Activated naive CD8-positive, alpha-beta T cell treated with anti-CD3 and anti-CD28 coated beads, Interleukin-2, amount 50 U/mL, for 24 hours (primary cell): ENCODE results near the gene MAN1B1.

Experiments
- ATAC-seq: fragments of 150-1000 bp; cut with Tn5 transposase; one replicate; pipeline ENCODE4 v1.10.0; 2021
- DNase-seq: peaks from one replicate; pipeline ENCODE4 v3.0.0; 2021
- H3K27ac Mint-ChIP-seq: one replicate; pipeline ENCODE4 v1.8.0; 2021; ENCODE audit warnings: mild to moderate bottlenecking, mixed read lengths
- H3K27me3 Mint-ChIP-seq: one replicate; pipeline ENCODE4 v1.8.0; 2021; ENCODE audit warnings: mixed read lengths
- H3K36me3 Mint-ChIP-seq: one replicate; pipeline ENCODE4 v1.8.0; 2021; ENCODE audit warnings: low read depth, mixed read lengths
- H3K4me1 Mint-ChIP-seq: one replicate; pipeline ENCODE4 v1.8.0; 2021; ENCODE audit warnings: mixed read lengths
- H3K4me3 Mint-ChIP-seq: one replicate; pipeline ENCODE4 v1.8.0; 2021; ENCODE audit warnings: mild to moderate bottlenecking, moderate library complexity, mixed read lengths
- H3K9me3 Mint-ChIP-seq: one replicate; pipeline ENCODE4 v1.8.0; 2021; ENCODE audit warnings: mixed read lengths

The MAN1B1 gene

GRCh38 chr9:137106662-137107250 is 20.0 kb downstream of the MAN1B1 start:
- ATAC-seq, result no peak

GRCh38 chr9:137107312-137107921 is 20.6 kb downstream of the MAN1B1 start:
- Mint-ChIP-seq H3K27ac (no peak overlapping the region), H3K27me3 (no peaks in the 10 kb centered on the region), H3K36me3 (peaks cover 10% of the 10 kb centered on the region), H3K4me1 (no peaks in the 10 kb centered on the region), H3K9me3 (peaks cover 3% of the 10 kb centered on the region), H3K4me3 (no peak overlapping the region)
- no peak for DNase-seq
- ATAC-seq, result peak; percentile 12

More at GRCh38 chr9:137106662-137107250, 20.0 kb downstream of the MAN1B1 start:
- DNase-seq, result no peak
- Mint-ChIP-seq H3K27me3 (no peaks in the 10 kb centered on the region), H3K27ac (no peak overlapping the region), H3K36me3 (peaks cover 10% of the 10 kb centered on the region), H3K4me1 (no peaks in the 10 kb centered on the region), H3K9me3 (peaks cover 3% of the 10 kb centered on the region), H3K4me3 (no peak overlapping the region)

GRCh38 chr9:137107982-137108381 is 21.2 kb downstream of the MAN1B1 start:
- ATAC-seq (peak; percentile 5), DNase-seq (no peak)
- H3K4me1 Mint-ChIP-seq, result peaks cover 2% of the 10 kb centered on the region
- no peak overlapping the region for H3K4me3 Mint-ChIP-seq
- H3K9me3 Mint-ChIP-seq, result peaks cover 3% of the 10 kb centered on the region
- peaks cover 11% of the 10 kb centered on the region for H3K36me3 Mint-ChIP-seq
- no peaks in the 10 kb centered on the region for H3K27me3 Mint-ChIP-seq
- no peak overlapping the region for H3K27ac Mint-ChIP-seq

GRCh38 chr9:137108608-137109249 is 21.9 kb downstream of the MAN1B1 start:
- ATAC-seq (peak; percentile 9), DNase-seq (no peak)
- peaks cover 3% of the 10 kb centered on the region for H3K9me3 Mint-ChIP-seq
- H3K4me1 Mint-ChIP-seq, result peaks cover 7% of the 10 kb centered on the region
- peaks cover 12% of the 10 kb centered on the region for H3K36me3 Mint-ChIP-seq
- H3K4me3 Mint-ChIP-seq, result no peak overlapping the region
- no peaks in the 10 kb centered on the region for H3K27me3 Mint-ChIP-seq
- H3K27ac Mint-ChIP-seq, result no peak overlapping the region

GRCh38 chr9:137109250-137110146 is 22.7 kb downstream of the MAN1B1 start:
- peaks cover 10% of the 10 kb centered on the region for H3K36me3 Mint-ChIP-seq
- no peaks in the 10 kb centered on the region for H3K27me3 Mint-ChIP-seq
- H3K4me3 Mint-ChIP-seq, result no peak overlapping the region
- H3K27ac Mint-ChIP-seq, result no peak overlapping the region
- ATAC-seq, result no peak
- H3K4me1 Mint-ChIP-seq, result peaks cover 7% of the 10 kb centered on the region
- no peaks in the 10 kb centered on the region for H3K9me3 Mint-ChIP-seq
- DNase-seq, result no peak

- no peaks in the 10 kb centered on the region for H3K9me3 Mint-ChIP-seq
- H3K27ac Mint-ChIP-seq, result no peak overlapping the region
- no peaks in the 10 kb centered on the region for H3K27me3 Mint-ChIP-seq
- DNase-seq (no peak), ATAC-seq (no peak)
- no peak overlapping the region for H3K4me3 Mint-ChIP-seq
- H3K4me1 Mint-ChIP-seq, result peaks cover 7% of the 10 kb centered on the region
- peaks cover 8% of the 10 kb centered on the region for H3K36me3 Mint-ChIP-seq
Observed at GRCh38 chr9:137110147-137110910, 23.5 kb downstream of the MAN1B1 start.

- ATAC-seq (no peak), DNase-seq (no peak)
- H3K9me3 Mint-ChIP-seq, result no peaks in the 10 kb centered on the region
- H3K27me3 Mint-ChIP-seq, result no peaks in the 10 kb centered on the region
- no peak overlapping the region for H3K27ac Mint-ChIP-seq
- peaks cover 7% of the 10 kb centered on the region for H3K4me1 Mint-ChIP-seq
- peaks cover 8% of the 10 kb centered on the region for H3K36me3 Mint-ChIP-seq
- H3K4me3 Mint-ChIP-seq, result no peak overlapping the region
Observed at GRCh38 chr9:137110911-137111787, 24.4 kb downstream of the MAN1B1 start.

- peaks cover 7% of the 10 kb centered on the region for H3K4me1 Mint-ChIP-seq
- no peaks in the 10 kb centered on the region for H3K9me3 Mint-ChIP-seq
- H3K27ac Mint-ChIP-seq, result no peak overlapping the region
- H3K36me3 Mint-ChIP-seq, result peaks cover 8% of the 10 kb centered on the region
- H3K27me3 Mint-ChIP-seq, result no peaks in the 10 kb centered on the region
- no peak for DNase-seq
- no peak overlapping the region for H3K4me3 Mint-ChIP-seq
- ATAC-seq, result no peak
Observed at GRCh38 chr9:137111788-137112563, 25.2 kb downstream of the MAN1B1 start.

GRCh38 chr9:137112564-137113384 is 26.0 kb downstream of the MAN1B1 start:
- H3K27me3 Mint-ChIP-seq, result no peaks in the 10 kb centered on the region
- H3K36me3 Mint-ChIP-seq, result peaks cover 8% of the 10 kb centered on the region
- ATAC-seq, result no peak
- H3K27ac Mint-ChIP-seq, result peak overlapping the region; percentile 70
- DNase-seq, result no peak
- peaks cover 7% of the 10 kb centered on the region for H3K4me1 Mint-ChIP-seq
- H3K9me3 Mint-ChIP-seq, result no peaks in the 10 kb centered on the region
- peak overlapping the region; percentile 78 for H3K4me3 Mint-ChIP-seq

- peak overlapping the region; percentile 78 for H3K4me3 Mint-ChIP-seq
- no peaks in the 10 kb centered on the region for H3K9me3 Mint-ChIP-seq
- DNase-seq (no peak), ATAC-seq (no peak)
- H3K36me3 Mint-ChIP-seq, result peaks cover 5% of the 10 kb centered on the region
- peak overlapping the region; percentile 70 for H3K27ac Mint-ChIP-seq
- peaks cover 7% of the 10 kb centered on the region for H3K4me1 Mint-ChIP-seq
- no peaks in the 10 kb centered on the region for H3K27me3 Mint-ChIP-seq
Observed at GRCh38 chr9:137113385-137114159, 26.8 kb downstream of the MAN1B1 start.

- H3K4me3 Mint-ChIP-seq, result peak overlapping the region; percentile 68
- no peaks in the 10 kb centered on the region for H3K27me3 Mint-ChIP-seq
- peaks cover 5% of the 10 kb centered on the region for H3K36me3 Mint-ChIP-seq
- H3K27ac Mint-ChIP-seq, result no peak overlapping the region
- H3K4me1 Mint-ChIP-seq, result peaks cover 13% of the 10 kb centered on the region
- DNase-seq (no peak), ATAC-seq (no peak)
- no peaks in the 10 kb centered on the region for H3K9me3 Mint-ChIP-seq
Observed at GRCh38 chr9:137114220-137114612, 27.4 kb downstream of the MAN1B1 start.
